ENCODE measurements around the gene NFKB2.

DNA sequence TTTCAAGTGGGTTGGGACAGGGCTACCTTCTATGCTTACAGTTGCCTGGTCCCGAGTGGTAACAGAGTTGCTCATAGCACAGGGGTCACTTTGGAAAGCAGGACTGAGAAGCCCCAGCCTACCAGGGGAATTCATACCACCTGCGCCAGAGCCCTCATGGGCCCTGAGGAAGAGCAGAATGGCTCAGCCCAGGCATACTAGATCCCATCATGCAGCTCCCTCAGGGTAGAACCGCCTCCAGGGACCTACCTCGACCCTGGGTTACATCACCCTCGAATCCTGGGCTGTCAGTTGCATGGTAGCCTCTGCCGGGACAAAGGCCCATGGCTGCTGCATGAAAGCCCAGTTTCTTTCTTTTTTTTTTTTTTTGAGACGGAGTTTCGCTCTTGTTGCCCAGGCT lies 34.0 kb downstream of the NFKB2 start:
- TF ChIP-seq, protein P1, sequence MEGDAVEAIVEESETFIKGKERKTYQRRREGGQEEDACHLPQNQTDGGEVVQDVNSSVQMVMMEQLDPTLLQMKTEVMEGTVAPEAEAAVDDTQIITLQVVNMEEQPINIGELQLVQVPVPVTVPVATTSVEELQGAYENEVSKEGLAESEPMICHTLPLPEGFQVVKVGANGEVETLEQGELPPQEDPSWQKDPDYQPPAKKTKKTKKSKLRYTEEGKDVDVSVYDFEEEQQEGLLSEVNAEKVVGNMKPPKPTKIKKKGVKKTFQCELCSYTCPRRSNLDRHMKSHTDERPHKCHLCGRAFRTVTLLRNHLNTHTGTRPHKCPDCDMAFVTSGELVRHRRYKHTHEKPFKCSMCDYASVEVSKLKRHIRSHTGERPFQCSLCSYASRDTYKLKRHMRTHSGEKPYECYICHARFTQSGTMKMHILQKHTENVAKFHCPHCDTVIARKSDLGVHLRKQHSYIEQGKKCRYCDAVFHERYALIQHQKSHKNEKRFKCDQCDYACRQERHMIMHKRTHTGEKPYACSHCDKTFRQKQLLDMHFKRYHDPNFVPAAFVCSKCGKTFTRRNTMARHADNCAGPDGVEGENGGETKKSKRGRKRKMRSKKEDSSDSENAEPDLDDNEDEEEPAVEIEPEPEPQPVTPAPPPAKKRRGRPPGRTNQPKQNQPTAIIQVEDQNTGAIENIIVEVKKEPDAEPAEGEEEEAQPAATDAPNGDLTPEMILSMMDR (IDR thresholded peaks at IDR 0.05), result no peak
- TF ChIP-seq EZH2 (IDR thresholded peaks at IDR 0.05), result no peak
- TF ChIP-seq EZH2phosphoT487 (IDR thresholded peaks at IDR 0.05), result no peak
